Transverse colon (tissue), 4 donors: Measurements from ENCODE around the gene RAMP3. TPM values are rescaled to one million over a fixed set of nuclear protein-coding genes. Genes with fewer than 3 reads are reported as not detected.

Source experiments
- DNase-seq: peaks from one replicate; pipeline ENCODE4 v3.0.0-alpha.2; 2019
- H3K27ac ChIP-seq, 4 donors: fragments of 200-600 bp; sonication (generic); 2 replicates each; pipeline ENCODE4 v1.5.1; 2016 to 2018; ENCODE audit warnings: inconsistent platforms in 4 of 4
- H3K27me3 ChIP-seq: fragments of 200-600 bp; sonication (generic); 2 replicates; pipeline ENCODE4 v1.5.1; 2017; ENCODE audit warnings: inconsistent platforms
- H3K36me3 ChIP-seq, 4 donors: fragments of 200-600 bp; sonication (generic); 2 replicates each; pipeline ENCODE4 v1.5.1; 2017 to 2019; ENCODE audit warnings: inconsistent platforms in 4 of 4
- H3K4me1 ChIP-seq, 4 donors: fragments of 200-600 bp; sonication (generic); 2 replicates each; pipeline ENCODE4 v1.5.1; 2017 to 2020; ENCODE audit warnings: inconsistent platforms in 4 of 4
- H3K4me3 ChIP-seq, 4 donors: fragments of 200-600 bp; sonication (generic); 1 replicate in 1 of 4; 2 replicates in 3 of 4; pipeline versions ENCODE4 v1.5.1 to v1.6.1; 2017 to 2019; ENCODE audit warnings: inconsistent platforms in 4 of 4
- H3K9me3 ChIP-seq, 2 donors: fragments of 200-600 bp; sonication (generic); 2 replicates each; pipeline ENCODE4 v1.5.1; 2017 to 2019; ENCODE audit warnings: inconsistent platforms in 2 of 2
- EP300 ChIP-seq: sonication (generic); formaldehyde crosslinking; IDR thresholded peaks from one replicate; pipeline ENCODE4 v1.6.1; 2017; ENCODE audit warnings: antibody characterized with exemption, low read depth
- POLR2A ChIP-seq: fragments of 450-650 bp; IDR thresholded peaks from one replicate; pipeline ENCODE4 v1.6.1; 2016; ENCODE audit warnings: antibody characterized with exemption, mild to moderate bottlenecking, moderate library complexity
- POLR2AphosphoS5 ChIP-seq, 3 donors: sonication (generic); formaldehyde crosslinking; IDR thresholded peaks; one replicate each; pipeline ENCODE4 v1.6.1; 2016; ENCODE audit warnings: antibody characterized with exemption in 3 of 3
- WGBS, 2 donors: methylation state at CpG; one replicate each; pipeline ENCODE4 v1.1.5; 2018; ENCODE audit warnings: low coverage in 1 of 2; 5-methylcytosine and 5-hydroxymethylcytosine counted together
- in situ Hi-C, 4 donors: fragments of 200-750 bp; cut with MboI; loops; one replicate each; pipeline versions ENCODE4 v1.15.0 to v1.15.1; 2017; ENCODE audit warnings: low sequenced_read_pairs in 3 of 4, low pct_ligation_motif_present in 1 of 4, low pct_unique_long_range_greater_than_20kb in 1 of 4
- intact Hi-C: fragments of 100-400 bp; cut with DNase I; formaldehyde crosslinking; loops from one replicate; pipeline ENCODE4 v1.15.1; 2023; ENCODE audit warnings: low total_unique reads
- total RNA-seq, 4 donors: library from RNA; depleted of rRNA; stranded (reverse); fragments of >200 nt; gene quantifications; one replicate each; pipeline ENCODE4 v1.1.0, GENCODE V29; 2016
- TF ChIP-seq, protein P1 (sequence below), 5 experiments: fragments of 200-600 bp in 3 of 5; fragments of 450-650 bp in 2 of 5; sonication (generic) in 3 of 5; IDR thresholded peaks; 1 replicate in 2 of 5; 2 replicates in 3 of 5; pipeline ENCODE4 v1.5.1; 2016 to 2017; ENCODE audit warnings: antibody characterized with exemption in 5 of 5, inconsistent platforms in 3 of 5, mild to moderate bottlenecking in 2 of 5, moderate library complexity in 1 of 5

RAMP3 gene
- total RNA-seq, 4 donors from 2014 or later: 6.4 to 25.1 (median 15.2) TPM

GRCh38 chr7:45189151-45189970, 31.8 kb downstream of the RAMP3 start:
- in situ Hi-C loops: no loop called here
- H3K27ac ChIP-seq: no peak overlapping the region
- no peak for DNase-seq

GRCh38 chr7:45190406-45191165, 33.0 kb downstream of the RAMP3 start:
- H3K36me3 ChIP-seq: no peaks in the 10 kb centered on the region
- in situ Hi-C loops (no loop called here), intact Hi-C loops (no loop called here)
- 78 to 86% methylated on average over 3 to 15 of the region's 15 CpGs for WGBS, 2 donors
- no peak for TF ChIP-seq POLR2AphosphoS5 (IDR thresholded peaks at IDR 0.05)
- TF ChIP-seq EP300: no peak
- no peak for TF ChIP-seq POLR2A
- TF ChIP-seq, protein P1, sequence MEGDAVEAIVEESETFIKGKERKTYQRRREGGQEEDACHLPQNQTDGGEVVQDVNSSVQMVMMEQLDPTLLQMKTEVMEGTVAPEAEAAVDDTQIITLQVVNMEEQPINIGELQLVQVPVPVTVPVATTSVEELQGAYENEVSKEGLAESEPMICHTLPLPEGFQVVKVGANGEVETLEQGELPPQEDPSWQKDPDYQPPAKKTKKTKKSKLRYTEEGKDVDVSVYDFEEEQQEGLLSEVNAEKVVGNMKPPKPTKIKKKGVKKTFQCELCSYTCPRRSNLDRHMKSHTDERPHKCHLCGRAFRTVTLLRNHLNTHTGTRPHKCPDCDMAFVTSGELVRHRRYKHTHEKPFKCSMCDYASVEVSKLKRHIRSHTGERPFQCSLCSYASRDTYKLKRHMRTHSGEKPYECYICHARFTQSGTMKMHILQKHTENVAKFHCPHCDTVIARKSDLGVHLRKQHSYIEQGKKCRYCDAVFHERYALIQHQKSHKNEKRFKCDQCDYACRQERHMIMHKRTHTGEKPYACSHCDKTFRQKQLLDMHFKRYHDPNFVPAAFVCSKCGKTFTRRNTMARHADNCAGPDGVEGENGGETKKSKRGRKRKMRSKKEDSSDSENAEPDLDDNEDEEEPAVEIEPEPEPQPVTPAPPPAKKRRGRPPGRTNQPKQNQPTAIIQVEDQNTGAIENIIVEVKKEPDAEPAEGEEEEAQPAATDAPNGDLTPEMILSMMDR (IDR thresholded peaks at IDR 0.05): no peak
- no peaks in the 10 kb centered on the region for H3K4me1 ChIP-seq
- H3K27me3 ChIP-seq: no peaks in the 10 kb centered on the region
- no peak for DNase-seq
- no peak overlapping the region for H3K4me3 ChIP-seq
- no peaks in the 10 kb centered on the region for H3K9me3 ChIP-seq
- no peak overlapping the region for H3K27ac ChIP-seq

More at GRCh38 chr7:45189151-45189970, 31.8 kb downstream of the RAMP3 start:
- TF ChIP-seq POLR2A: no peak
- TF ChIP-seq, protein P1 (IDR thresholded peaks at IDR 0.05): no peak
- no peak for TF ChIP-seq EP300
- no peak for TF ChIP-seq POLR2AphosphoS5 (IDR thresholded peaks at IDR 0.05)
- H3K4me3 ChIP-seq: no peak overlapping the region
- intact Hi-C loops: no loop called here
- H3K36me3 ChIP-seq: no peaks in the 10 kb centered on the region
- 80 to 84% methylated on average over 4 to 20 of the region's 20 CpGs for WGBS, 2 donors
- H3K27me3 ChIP-seq: no peaks in the 10 kb centered on the region
- H3K9me3 ChIP-seq: no peaks in the 10 kb centered on the region
- no peaks in the 10 kb centered on the region for H3K4me1 ChIP-seq

- TF ChIP-seq POLR2A: no peak
- no peak for TF ChIP-seq POLR2AphosphoS5 (IDR thresholded peaks at IDR 0.05)
- TF ChIP-seq EP300: no peak
- TF ChIP-seq, protein P1 (IDR thresholded peaks at IDR 0.05): no peak
- H3K4me3 ChIP-seq: no peak overlapping the region
- H3K27ac ChIP-seq: no peak overlapping the region
- no peaks in the 10 kb centered on the region for H3K27me3 ChIP-seq
- DNase-seq: no peak
- no peaks in the 10 kb centered on the region for H3K9me3 ChIP-seq
- 79 to 83% methylated on average over 3 of the region's 3 CpGs for WGBS, 2 donors
- intact Hi-C loops (no loop called here), in situ Hi-C loops (no loop called here)
- no peaks in the 10 kb centered on the region for H3K4me1 ChIP-seq
- H3K36me3 ChIP-seq: no peaks in the 10 kb centered on the region
Observed at GRCh38 chr7:45191396-45191795, 33.8 kb downstream of the RAMP3 start.

DNA sequence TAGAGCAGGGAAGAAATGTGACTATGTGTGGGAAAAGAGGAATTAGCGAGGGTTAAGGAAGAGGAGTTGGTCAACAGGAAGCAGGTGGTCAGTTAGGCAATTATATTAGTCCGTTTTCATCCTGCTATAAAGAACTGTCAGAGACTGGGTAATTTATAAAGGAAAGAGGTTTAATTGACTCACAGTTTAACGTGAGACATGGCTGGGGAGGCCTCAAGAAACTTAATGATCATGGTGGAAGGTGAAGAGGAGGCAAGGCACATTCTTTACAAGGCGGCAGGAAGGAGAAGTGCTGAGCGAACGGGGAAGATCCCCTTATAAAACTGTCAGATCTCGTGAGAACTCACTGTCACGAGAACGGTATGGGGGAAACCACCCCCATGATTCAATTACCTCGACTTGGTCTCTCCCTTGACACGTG, 35.0 kb downstream of the RAMP3 start:
- intact Hi-C loops: no loop called here
- H3K4me3 ChIP-seq: no peak overlapping the region
- WGBS, 2 donors: 32 to 60% methylated on average over 5 to 11 of the region's 11 CpGs
- in situ Hi-C loops: no loop called here
- no peaks in the 10 kb centered on the region for H3K27me3 ChIP-seq
- H3K36me3 ChIP-seq: no peaks in the 10 kb centered on the region
- TF ChIP-seq, protein P1 (IDR thresholded peaks at IDR 0.05): no peak
- TF ChIP-seq POLR2A: no peak
- no peak for TF ChIP-seq EP300
- no peak for TF ChIP-seq POLR2AphosphoS5 (IDR thresholded peaks at IDR 0.05)
- no peaks in the 10 kb centered on the region for H3K9me3 ChIP-seq
- no peak for DNase-seq
- H3K27ac ChIP-seq: no peak overlapping the region
- no peaks in the 10 kb centered on the region for H3K4me1 ChIP-seq
